HG03439 (cell line): Measurements from ENCODE around the gene BRD3OS.

ENCODE experiments used
- ATAC-seq: cut with Tn5 transposase; IDR thresholded peaks from one replicate; pipeline ENCODE4 v1.9.1; 2021; ENCODE audit warnings: mild to moderate bottlenecking, moderate library complexity; ENCODE audit not compliant: unreplicated experiment

BRD3OS gene, protein sequence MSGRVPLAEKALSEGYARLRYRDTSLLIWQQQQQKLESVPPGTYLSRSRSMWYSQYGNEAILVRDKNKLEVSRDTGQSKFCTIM

GRCh38 chr9:134024828-134025605, at the start of gene BRD3OS:
TSS of gene BRD3OS (plus strand) at chr9:134025481. CDS start at chr9:134026748, 1,267 bp downstream.
- peak; percentile 88 for ATAC-seq

DNA sequence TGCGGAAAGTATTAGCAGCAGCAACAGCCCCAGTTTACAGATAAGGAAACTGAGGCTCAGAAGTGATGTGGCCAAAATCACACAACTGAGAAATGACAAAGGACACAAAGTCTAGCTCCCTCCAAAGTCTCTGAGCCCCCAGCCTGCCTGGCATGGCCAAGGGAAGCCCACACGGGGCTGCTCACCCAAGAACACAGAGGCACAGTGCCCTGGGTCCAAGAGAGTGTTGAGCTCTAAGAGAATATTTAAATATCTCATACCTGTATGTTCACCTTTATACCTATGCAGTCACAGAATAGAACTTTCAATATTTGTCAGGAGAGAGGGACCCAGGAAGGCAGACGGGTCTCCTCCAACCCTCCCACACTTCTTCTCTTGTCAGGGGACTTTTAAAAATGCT, 49.8 kb upstream of the BRD3OS start:
- ATAC-seq: no peak

- no peak for ATAC-seq
Observed at GRCh38 chr9:133976191-133976861, 49.0 kb upstream of the BRD3OS start.

- ATAC-seq: no peak
Observed at GRCh38 chr9:133976887-133977286, 48.4 kb upstream of the BRD3OS start.

GRCh38 chr9:133977421-133978201, 47.7 kb upstream of the BRD3OS start:
- no peak for ATAC-seq

DNA sequence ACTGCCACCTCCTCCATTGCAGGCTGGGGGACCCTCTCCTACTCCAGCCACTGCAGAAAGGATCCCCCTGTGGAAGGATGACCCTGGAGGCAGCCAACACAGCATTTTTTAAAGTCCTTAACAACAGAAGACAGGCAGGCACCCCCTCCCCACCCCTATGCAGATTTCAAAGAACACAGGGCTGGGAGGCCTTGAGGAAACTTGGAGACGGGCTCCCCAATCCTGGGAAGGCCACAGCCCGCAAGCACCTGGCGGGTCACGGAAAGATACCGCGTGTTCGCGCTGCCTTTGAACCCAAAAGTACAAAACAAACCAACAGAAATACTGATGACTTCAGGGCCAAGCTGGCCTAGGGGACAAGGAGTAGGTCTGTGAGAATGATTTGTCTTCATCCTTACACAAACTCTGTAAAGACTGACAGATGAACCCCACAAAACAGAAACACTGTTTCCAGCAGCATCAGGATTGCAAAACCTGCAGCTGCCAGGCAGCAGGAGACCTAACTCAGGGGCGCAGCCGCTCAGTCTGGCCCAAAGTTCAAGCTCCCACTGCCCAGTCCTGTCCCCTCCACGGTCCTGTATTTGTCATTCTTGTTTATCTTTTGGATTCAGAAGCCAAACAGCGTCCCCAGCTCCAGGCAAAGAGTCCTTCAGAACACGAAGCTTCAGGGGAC, 46.9 kb upstream of the BRD3OS start:
- no peak for ATAC-seq

DNA sequence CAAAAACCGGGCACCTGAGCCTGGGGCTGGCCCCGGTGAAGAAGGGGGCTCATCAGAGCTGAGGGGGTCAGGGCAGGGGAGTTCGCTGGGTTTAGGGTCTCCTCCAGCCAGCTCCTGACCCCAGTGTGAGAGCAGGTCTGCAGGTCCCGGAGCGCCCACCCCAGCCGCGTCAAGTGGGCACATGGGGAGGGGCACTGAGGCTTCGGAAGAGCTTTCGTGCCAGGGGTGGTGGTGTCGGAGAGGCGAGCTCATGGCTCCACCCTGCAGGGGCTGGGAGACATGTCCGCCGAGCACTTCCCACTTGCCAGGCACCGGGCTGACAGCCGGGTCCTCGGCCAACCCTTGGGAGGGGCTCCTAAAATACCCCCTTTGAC, 46.4 kb upstream of the BRD3OS start:
- ATAC-seq: no peak

GRCh38 chr9:133979273-133979920, 45.9 kb upstream of the BRD3OS start:
- ATAC-seq: no peak

DNA sequence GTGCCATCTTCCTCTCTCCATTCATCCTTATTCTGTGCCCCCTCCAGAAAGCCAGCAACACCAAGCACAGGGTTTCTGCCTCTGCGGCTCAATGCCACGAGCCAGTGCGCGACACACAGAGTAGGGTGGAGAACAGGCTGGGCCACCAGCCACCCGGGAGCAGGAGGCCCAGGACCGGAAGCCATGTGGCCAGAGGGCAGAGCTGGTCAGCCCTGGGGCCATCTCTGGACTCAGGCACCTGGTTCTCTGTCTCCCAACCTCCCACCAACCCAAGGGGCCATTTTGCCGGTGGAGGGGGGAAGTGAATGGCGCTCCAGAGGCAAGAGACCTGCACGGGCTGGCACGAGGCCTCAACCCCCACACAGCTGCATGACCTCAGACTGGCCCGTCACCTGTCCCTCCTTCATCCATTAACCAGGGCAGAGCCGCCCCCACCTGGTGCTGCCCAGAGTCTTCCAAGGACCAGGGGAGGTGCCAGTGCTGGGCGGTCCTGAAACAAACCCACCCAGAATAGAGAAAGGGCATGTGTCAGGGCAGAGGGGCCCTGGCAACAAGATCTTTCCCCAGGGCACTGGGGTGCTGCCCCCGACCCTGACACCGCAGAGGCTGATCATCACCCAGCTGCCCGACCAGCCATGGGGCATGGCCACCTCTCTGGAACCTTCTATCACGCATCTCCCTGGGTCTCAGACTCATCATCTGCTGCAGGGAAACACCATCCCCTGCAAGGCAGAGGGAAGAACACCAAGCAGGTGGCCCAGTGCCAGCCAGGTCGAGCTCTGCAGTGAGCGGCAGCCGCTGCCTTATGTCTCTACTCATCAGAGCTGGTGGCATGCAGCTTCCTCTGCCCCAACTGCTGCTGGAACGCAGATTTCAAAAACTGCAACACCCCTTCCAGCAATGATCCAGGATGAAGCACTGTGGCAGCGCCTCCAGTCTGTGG, 45.1 kb upstream of the BRD3OS start:
- no peak for ATAC-seq

DNA sequence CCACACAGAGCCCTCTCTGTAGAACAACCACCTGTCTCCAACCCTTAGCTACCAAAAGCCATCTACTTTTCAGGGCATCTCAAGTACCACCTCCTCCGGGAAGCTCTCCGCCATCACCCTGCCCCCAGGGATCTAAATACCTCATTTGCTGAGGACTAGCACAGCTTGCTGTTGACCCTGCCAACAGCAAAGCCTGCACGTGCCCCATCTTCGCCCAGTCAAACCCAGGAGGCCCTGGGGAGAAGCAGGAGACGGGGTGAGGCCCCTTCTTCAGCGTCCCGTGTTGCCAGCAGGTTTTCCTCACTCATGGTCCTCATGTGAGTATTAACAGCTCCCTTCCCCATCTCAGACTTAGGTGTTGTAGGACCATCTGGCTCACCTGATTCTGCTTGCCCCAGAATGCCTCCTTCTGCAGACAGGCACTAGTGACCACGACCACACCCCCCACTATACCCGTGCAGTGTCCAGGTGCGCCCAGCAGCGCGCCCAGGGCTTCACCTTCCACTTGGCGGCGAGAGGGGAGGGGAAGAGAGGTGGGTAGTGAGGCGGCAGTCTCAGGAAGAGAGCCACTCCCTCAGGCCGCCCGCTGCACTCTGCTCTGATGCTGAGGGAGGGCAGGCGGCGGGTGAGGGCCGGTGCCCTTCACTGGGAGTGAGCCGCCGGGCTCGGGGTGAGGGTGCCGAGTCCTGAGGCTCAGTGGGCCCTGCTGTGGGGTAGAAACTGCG, 44.3 kb upstream of the BRD3OS start:
- no peak for ATAC-seq

DNA sequence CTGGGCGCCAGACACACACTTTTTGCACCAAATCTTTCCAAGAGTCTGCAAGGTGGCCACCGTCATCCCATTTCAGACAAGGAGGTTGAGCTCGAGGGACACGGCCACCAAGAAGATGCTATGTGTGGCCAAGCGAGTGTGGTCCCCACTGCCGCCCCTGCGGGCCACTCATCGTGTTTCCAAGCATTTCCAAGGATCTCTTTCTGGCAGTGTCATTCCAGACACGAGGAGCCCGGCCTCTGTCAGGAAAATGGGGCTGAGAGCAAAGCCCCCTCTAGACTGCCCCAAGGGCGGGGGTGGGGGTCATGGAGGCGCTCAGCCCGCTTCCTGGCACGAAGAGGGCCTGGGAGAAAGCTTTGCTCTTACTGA, 43.7 kb upstream of the BRD3OS start:
- ATAC-seq: no peak

GRCh38 chr9:133981958-133982681, 43.2 kb upstream of the BRD3OS start:
- ATAC-seq: no peak

DNA sequence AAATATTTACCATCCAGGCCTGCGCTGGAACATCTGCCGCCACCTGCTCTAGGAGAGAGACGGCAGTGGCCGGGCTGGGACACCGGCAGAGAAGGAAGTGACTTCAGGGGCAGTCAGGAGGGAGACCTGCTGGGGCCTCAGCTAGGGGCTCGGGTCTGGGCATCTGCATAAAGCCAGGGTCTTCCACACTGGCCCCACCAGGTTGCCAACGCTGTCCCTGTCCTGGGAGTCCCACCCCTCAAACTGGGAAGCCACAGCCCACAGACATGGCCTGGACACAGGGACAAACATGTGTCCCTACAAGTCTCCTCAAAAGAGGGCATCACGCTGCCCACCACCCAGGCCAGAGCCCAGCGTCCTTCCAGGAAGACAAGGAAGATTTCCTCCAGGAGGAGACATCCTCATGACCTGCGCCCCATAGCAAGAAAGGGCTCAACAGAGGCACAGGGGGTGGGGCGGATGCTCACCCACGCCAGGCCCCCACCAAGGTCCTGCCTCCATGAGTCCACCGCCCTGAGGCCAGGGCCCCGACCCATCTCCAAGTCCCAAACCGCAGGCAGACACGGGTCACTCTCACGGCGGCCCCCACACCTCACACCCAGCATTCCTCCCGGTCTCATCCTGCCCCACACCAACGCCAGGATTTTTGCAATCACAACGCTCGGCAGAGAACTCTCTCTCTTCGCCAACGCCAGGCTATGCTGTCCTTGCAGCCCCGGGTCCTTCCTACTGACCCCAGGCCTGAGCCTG, 42.1 kb upstream of the BRD3OS start:
- ATAC-seq: no peak

GRCh38 chr9:133986061-133986460, 39.2 kb upstream of the BRD3OS start:
- no peak for ATAC-seq

DNA sequence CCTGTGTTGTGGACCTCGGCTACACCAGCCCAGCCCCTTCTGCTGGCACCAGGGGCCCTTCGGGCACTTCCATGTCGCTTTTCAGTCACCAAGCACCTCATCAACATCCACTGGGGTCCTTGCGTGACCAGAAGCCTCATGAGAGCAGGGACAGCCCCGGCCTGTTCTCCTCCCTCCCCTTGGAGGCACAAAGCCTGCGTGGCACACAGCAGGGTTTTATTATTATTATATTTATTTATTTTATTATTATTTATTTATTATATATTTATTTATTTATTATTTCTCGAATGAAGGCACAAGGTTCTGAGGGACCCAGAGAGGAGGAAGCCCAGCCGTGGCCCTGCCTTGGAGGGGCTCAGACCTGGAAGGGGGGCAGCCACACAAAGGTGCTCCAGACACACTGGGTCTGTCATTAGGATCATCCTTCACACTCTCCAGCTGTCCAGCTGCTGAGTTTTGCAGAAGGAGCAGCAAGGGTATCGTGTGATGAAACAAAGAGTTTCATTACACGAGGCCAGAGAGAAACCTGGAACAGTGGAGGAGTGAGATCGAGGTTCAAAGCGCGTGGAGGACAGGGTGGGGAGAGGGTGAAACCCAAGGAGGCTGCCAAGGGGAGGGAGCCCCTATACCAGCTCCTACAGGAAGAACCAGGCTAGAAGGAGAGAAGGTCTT, 38.4 kb upstream of the BRD3OS start:
- ATAC-seq: no peak

GRCh38 chr9:133987446-133987788, 37.9 kb upstream of the BRD3OS start:
- no peak for ATAC-seq
